Thyroid gland (tissue), 4 donors: ENCODE data around the gene KIRREL3.

Source experiments
- POLR2A ChIP-seq, 2 donors: fragments of 450-650 bp; IDR thresholded peaks; one replicate each; pipeline ENCODE4 v1.6.1; 2017; ENCODE audit warnings: antibody characterized with exemption in 2 of 2, mild to moderate bottlenecking in 2 of 2, moderate library complexity in 1 of 2
- TF ChIP-seq, protein P1 (sequence below), 6 experiments: fragments of 200-600 bp in 3 of 6; fragments of 450-650 bp in 3 of 6; sonication (generic) in 3 of 6; IDR thresholded peaks; one replicate each; pipeline ENCODE4 v1.5.1; 2016 to 2019; ENCODE audit warnings: antibody characterized with exemption in 6 of 6, mild to moderate bottlenecking in 2 of 6, inconsistent platforms in 1 of 6, moderate library complexity in 1 of 6

DNA sequence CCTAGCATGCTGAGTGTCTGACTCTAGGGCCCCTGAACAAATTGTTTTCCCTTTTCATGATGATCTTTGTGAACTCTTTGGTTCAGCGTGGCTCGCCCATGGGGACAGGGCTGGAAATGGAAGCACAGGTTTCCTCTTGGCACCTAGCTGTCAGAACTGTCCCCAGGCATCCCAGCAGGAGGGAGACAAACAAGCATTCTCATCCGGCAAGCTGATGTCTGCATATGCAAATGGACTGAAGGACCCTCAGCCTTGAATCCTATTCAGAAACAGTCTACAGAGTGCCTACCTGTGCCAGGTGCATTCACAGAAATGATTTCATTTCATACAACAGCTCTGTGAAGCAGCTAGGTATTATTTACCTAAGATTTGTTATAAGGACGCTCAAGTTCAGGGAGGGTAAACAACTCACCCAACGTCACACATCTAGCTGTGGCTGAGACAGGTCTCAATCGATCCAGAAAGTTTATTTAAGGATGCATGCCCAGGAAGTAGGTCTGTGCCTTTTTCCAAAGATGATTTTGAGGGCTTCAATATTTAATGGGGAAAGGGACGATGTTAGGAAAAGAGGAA, 176.4 kb downstream of the KIRREL3 start:
- TF ChIP-seq, protein P1, sequence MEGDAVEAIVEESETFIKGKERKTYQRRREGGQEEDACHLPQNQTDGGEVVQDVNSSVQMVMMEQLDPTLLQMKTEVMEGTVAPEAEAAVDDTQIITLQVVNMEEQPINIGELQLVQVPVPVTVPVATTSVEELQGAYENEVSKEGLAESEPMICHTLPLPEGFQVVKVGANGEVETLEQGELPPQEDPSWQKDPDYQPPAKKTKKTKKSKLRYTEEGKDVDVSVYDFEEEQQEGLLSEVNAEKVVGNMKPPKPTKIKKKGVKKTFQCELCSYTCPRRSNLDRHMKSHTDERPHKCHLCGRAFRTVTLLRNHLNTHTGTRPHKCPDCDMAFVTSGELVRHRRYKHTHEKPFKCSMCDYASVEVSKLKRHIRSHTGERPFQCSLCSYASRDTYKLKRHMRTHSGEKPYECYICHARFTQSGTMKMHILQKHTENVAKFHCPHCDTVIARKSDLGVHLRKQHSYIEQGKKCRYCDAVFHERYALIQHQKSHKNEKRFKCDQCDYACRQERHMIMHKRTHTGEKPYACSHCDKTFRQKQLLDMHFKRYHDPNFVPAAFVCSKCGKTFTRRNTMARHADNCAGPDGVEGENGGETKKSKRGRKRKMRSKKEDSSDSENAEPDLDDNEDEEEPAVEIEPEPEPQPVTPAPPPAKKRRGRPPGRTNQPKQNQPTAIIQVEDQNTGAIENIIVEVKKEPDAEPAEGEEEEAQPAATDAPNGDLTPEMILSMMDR (IDR thresholded peaks at IDR 0.05): no peak
- no peak for TF ChIP-seq POLR2A (IDR thresholded peaks at IDR 0.05)
